OCI-LY1 (cell line): ENCODE data around the gene CCDC28B.
A peak's percentile ranks its signal among the peaks of the same experiment; 100 is the strongest.

Experiments used
- H2AFZ ChIP-seq: fragments of 200-600 bp; sonication (generic), shearing (Covaris generic); 2 replicates; pipeline ENCODE4 v1.6.0; 2014; ENCODE audit warnings: antibody characterized with exemption, mild to moderate bottlenecking, low read length
- H3F3A ChIP-seq: fragments of 200-600 bp; sonication (generic), shearing (Covaris generic); 2 replicates; pipeline ENCODE4 v1.6.0; 2014; ENCODE audit warnings: mild to moderate bottlenecking, antibody characterized with exemption, low read length, moderate library complexity; ENCODE audit not compliant: insufficient read depth
- H3K27ac ChIP-seq: fragments of 200-600 bp; sonication (generic); 2 replicates; pipeline ENCODE4 v1.5.1; 2014; ENCODE audit warnings: low read length, mixed run types, mild to moderate bottlenecking, low read depth; ENCODE audit not compliant: poor library complexity, severe bottlenecking
- H3K27me3 ChIP-seq: fragments of 200-600 bp; sonication (generic); 2 replicates; pipeline ENCODE4 v1.6.0; 2014; ENCODE audit warnings: antibody characterized with exemption, mild to moderate bottlenecking, low read length, moderate library complexity; ENCODE audit not compliant: insufficient read depth
- H3K36me3 ChIP-seq: fragments of 200-600 bp; sonication (generic); 2 replicates; pipeline ENCODE4 v1.6.1; 2014; ENCODE audit warnings: mild to moderate bottlenecking, antibody characterized with exemption, low read length, moderate library complexity, mixed read lengths; ENCODE audit not compliant: insufficient read depth
- H3K4me1 ChIP-seq: fragments of 200-600 bp; sonication (generic); 2 replicates; pipeline ENCODE4 v1.5.1; 2014; ENCODE audit warnings: mild to moderate bottlenecking, low read length, moderate library complexity; ENCODE audit not compliant: insufficient read depth, severe bottlenecking
- H3K4me2 ChIP-seq: fragments of 200-600 bp; sonication (generic), shearing (Covaris generic); 2 replicates; pipeline ENCODE4 v1.6.1; 2014; ENCODE audit warnings: low read length
- H3K4me3 ChIP-seq: fragments of 200-600 bp; sonication (generic); 2 replicates; pipeline ENCODE4 v1.5.1; 2014; ENCODE audit warnings: low read length, low read depth, mild to moderate bottlenecking, mixed read lengths; ENCODE audit not compliant: poor library complexity, severe bottlenecking
- H3K79me2 ChIP-seq: fragments of 200-600 bp; shearing (Covaris generic); 2 replicates; pipeline ENCODE4 v1.6.1; 2016; ENCODE audit warnings: mixed run types, low read length, mixed read lengths; ENCODE audit not compliant: insufficient read depth
- H3K9ac ChIP-seq: fragments of 200-600 bp; sonication (generic), shearing (Covaris generic); 2 replicates; pipeline ENCODE4 v1.6.1; 2014; ENCODE audit warnings: mild to moderate bottlenecking, low read length, mixed read lengths
- H3K9me2 ChIP-seq: fragments of 200-600 bp; sonication (generic), shearing (Covaris generic); 2 replicates; pipeline ENCODE4 v1.6.1; 2014; ENCODE audit warnings: low read depth, mild to moderate bottlenecking, low read length, mixed read lengths
- H3K9me3 ChIP-seq: fragments of 200-600 bp; shearing (Covaris generic); 2 replicates; pipeline ENCODE4 v1.6.1; 2014; ENCODE audit warnings: low read length, mixed read lengths
- H4K20me1 ChIP-seq: fragments of 200-600 bp; sonication (generic), shearing (Covaris generic); 2 replicates; pipeline ENCODE4 v1.6.0; 2016; ENCODE audit warnings: mild to moderate bottlenecking, low read length; ENCODE audit not compliant: insufficient read depth
- EZH2 ChIP-seq: fragments of 200-600 bp; sonication (generic), shearing (Covaris generic); IDR thresholded peaks from 2 replicates; pipeline ENCODE4 v1.8.0; 2017; ENCODE audit warnings: borderline replicate concordance, mixed run types, mild to moderate bottlenecking, antibody characterized with exemption, low read length, moderate library complexity, mixed read lengths
- TF ChIP-seq, protein P1 (sequence below): fragments of 200-600 bp; sonication (generic), shearing (Covaris generic); IDR thresholded peaks from 2 replicates; pipeline ENCODE4 v1.5.1; 2017; ENCODE audit warnings: mild to moderate bottlenecking, antibody characterized with exemption, low read length, moderate library complexity, mixed read lengths

CCDC28B gene

DNA sequence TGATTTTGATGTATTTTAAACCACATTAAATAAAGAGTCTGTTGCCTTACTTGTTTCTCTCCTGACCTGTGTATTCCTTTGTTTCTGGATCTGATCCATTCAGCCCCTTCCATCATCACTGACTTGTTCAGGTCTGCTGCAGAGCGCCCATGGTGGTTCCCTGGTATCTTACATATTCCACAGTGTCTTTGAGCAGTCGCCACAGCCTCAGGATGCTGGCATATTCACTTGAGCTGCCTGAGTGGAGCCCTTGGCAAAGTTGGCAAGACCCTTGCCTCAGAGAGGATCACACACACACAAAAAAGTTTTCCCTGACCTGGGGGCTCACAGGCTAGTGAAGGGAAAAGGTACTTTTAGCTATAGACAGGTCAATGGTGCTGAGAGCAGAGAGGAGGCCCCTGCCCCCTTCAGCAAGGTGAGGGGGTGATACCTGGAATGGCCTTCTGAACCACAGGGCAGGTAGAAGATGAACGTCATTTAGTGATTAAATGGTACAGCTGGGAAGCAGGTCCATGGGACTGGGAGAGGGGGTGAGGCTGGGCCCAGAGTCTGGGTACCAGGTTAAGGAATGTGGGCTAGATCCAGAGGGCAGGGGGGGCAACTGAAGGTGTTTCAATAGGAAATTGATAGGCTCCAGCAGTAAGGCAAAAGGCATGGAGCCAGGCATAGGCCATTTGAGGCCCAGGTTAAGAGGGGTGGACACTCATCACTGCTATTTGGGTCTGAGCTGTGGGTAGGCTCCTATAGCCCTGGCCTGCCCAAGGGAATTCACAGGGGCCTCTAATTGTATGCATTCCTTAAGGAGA, 2.0 kb upstream of the CCDC28B start:
- Histone ChIP-seq H3K4me2 (no peak overlapping the region), H3K27ac (no peak overlapping the region), H3K27me3 (no peaks in the 10 kb centered on the region), H4K20me1 (no peaks in the 10 kb centered on the region), H3K36me3 (peaks cover 46% of the 10 kb centered on the region), H2AFZ (no peak overlapping the region), H3K4me3 (no peak overlapping the region), H3K79me2 (no peaks in the 10 kb centered on the region), H3F3A (no peaks in the 10 kb centered on the region), H3K9me2 (no peaks in the 10 kb centered on the region), H3K9ac (no peak overlapping the region), H3K4me1 (peaks cover 28% of the 10 kb centered on the region), H3K9me3 (no peaks in the 10 kb centered on the region)
- TF ChIP-seq, protein P1, sequence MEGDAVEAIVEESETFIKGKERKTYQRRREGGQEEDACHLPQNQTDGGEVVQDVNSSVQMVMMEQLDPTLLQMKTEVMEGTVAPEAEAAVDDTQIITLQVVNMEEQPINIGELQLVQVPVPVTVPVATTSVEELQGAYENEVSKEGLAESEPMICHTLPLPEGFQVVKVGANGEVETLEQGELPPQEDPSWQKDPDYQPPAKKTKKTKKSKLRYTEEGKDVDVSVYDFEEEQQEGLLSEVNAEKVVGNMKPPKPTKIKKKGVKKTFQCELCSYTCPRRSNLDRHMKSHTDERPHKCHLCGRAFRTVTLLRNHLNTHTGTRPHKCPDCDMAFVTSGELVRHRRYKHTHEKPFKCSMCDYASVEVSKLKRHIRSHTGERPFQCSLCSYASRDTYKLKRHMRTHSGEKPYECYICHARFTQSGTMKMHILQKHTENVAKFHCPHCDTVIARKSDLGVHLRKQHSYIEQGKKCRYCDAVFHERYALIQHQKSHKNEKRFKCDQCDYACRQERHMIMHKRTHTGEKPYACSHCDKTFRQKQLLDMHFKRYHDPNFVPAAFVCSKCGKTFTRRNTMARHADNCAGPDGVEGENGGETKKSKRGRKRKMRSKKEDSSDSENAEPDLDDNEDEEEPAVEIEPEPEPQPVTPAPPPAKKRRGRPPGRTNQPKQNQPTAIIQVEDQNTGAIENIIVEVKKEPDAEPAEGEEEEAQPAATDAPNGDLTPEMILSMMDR, result no peak
- no peak for TF ChIP-seq EZH2

DNA sequence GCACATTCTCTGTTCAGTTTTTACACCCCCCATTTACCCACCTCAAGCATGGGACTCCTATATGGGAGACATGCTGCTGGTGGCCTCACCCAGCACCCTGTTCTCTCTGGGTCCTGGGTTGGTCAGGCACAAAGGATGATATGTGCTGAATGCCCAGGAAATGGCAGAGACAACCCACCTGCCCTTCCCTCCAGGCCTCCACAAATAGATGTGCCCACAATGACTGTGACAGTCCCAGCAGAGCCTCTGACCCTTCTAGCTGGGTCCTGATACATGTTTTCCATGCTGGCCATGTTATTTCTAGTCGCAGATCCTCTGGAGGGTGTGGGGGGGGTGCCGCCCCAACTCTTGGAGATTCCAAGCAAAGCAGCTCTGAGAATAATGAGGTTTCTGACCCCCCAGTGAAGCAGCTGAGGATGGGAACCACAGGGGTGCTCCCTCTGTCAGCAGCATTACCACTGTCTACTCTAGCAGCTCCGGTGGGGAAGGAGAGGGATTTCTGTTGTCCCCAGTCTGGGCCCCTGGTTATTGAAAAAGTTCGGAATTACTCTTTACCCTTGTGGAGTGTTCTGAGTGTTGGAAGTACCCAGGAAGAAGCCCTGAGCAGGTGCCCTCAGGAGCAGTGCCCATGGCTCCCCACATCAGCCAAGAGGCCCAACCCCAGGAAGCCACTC, 1.2 kb upstream of the CCDC28B start:
- no peaks in the 10 kb centered on the region for H4K20me1 ChIP-seq
- peak overlapping the region; percentile 75 for H3K27ac ChIP-seq
- peak overlapping the region; percentile 87; the same call in 1 of the 2 replicates for H3K4me2 ChIP-seq
- no peaks in the 10 kb centered on the region for H3K9me2 ChIP-seq
- H3K4me1 ChIP-seq, result peaks cover 28% of the 10 kb centered on the region
- H3K9ac ChIP-seq, result no peak overlapping the region; the same call in 1 of the 2 replicates
- TF ChIP-seq EZH2, result no peak
- TF ChIP-seq, protein P1, result no peak
- peaks cover 40% of the 10 kb centered on the region for H3K36me3 ChIP-seq
- no peaks in the 10 kb centered on the region for H3F3A ChIP-seq
- no peaks in the 10 kb centered on the region for H3K79me2 ChIP-seq
- H3K9me3 ChIP-seq, result no peaks in the 10 kb centered on the region
- H3K4me3 ChIP-seq, result peak overlapping the region; percentile 73
- H2AFZ ChIP-seq, result no peak overlapping the region
- H3K27me3 ChIP-seq, result no peaks in the 10 kb centered on the region

DNA sequence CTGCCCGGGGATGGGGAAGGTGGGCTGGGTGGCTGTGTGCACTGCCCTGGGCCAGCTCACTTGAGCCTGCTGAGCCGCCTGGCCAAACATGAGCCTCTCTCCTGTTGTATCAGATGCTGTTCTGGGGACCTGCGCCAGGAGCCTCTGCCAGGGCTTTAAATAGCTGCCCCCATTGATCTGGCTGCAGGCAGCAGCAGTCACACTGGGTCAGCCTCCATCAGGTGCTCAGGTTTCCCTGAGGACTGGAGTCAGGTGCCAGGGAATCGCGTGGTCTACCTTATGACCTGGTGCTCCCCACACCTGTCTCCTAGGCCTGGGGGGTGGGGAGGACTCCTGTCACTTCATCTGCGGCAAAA, 700 bp upstream of the CCDC28B start:
- peak overlapping the region; percentile 87 for H3K4me2 ChIP-seq
- H3K4me3 ChIP-seq, result peak overlapping the region; percentile 73
- H4K20me1 ChIP-seq, result no peaks in the 10 kb centered on the region
- TF ChIP-seq, protein P1, result no peak
- TF ChIP-seq EZH2, result no peak
- no peak overlapping the region for H2AFZ ChIP-seq
- H3K27ac ChIP-seq, result peak overlapping the region; percentile 75
- H3K9ac ChIP-seq, result peak overlapping the region; percentile 77
- H3K4me1 ChIP-seq, result peaks cover 28% of the 10 kb centered on the region
- peaks cover 35% of the 10 kb centered on the region for H3K36me3 ChIP-seq
- H3K27me3 ChIP-seq, result no peaks in the 10 kb centered on the region
- no peaks in the 10 kb centered on the region for H3K9me3 ChIP-seq
- H3K9me2 ChIP-seq, result no peaks in the 10 kb centered on the region
- H3K79me2 ChIP-seq, result no peaks in the 10 kb centered on the region
- H3F3A ChIP-seq, result no peaks in the 10 kb centered on the region
